ENCODE measurements around the gene CLDND2.

CLDND2 gene

DNA sequence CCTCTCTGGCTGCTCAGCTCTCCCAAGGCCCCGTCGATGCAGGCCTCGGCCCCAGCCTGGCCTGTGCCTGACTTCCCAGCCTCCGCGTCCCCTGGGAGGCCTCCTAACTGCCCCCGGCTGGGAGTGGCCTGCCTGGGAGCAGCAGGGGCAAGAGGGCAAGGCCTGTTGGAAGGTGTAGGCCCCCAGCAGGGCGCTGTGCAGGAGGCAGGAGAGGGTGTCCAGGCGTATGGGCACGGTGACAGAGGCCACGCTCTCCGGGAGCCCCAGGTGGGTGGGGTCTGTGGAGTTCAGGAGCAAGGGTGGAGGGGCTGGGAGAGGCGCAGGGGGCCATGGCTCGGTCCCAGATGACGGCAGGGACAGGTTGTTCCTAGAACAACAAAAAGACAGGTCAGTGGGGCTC is 20.3 kb upstream of the CLDND2 start:
- Histone ChIP-seq H3K4me3 (replicated peaks; ENCODE audit: insufficient read depth, low read length) (no peak overlapping the region), H3K27me3 (ENCODE audit: insufficient read depth, poor library complexity, severe bottlenecking) (no peaks in the 10 kb centered on the region), H3K27ac (replicated peaks) (no peak overlapping the region)
- no peak for DNase-seq (ENCODE audit: low read depth in 1 of 2, low spot score in 1 of 2)
- TF ChIP-seq SPI1 (IDR thresholded peaks at IDR 0.05; ENCODE audit: borderline replicate concordance, low read depth) (no peak), GABPA (IDR thresholded peaks at IDR 0.05; ENCODE audit: low read depth) (no peak), POLR2AphosphoS5 (IDR thresholded peaks at IDR 0.05; ENCODE audit: low read depth) (no peak)
- TF ChIP-seq, protein P1, sequence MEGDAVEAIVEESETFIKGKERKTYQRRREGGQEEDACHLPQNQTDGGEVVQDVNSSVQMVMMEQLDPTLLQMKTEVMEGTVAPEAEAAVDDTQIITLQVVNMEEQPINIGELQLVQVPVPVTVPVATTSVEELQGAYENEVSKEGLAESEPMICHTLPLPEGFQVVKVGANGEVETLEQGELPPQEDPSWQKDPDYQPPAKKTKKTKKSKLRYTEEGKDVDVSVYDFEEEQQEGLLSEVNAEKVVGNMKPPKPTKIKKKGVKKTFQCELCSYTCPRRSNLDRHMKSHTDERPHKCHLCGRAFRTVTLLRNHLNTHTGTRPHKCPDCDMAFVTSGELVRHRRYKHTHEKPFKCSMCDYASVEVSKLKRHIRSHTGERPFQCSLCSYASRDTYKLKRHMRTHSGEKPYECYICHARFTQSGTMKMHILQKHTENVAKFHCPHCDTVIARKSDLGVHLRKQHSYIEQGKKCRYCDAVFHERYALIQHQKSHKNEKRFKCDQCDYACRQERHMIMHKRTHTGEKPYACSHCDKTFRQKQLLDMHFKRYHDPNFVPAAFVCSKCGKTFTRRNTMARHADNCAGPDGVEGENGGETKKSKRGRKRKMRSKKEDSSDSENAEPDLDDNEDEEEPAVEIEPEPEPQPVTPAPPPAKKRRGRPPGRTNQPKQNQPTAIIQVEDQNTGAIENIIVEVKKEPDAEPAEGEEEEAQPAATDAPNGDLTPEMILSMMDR (IDR thresholded peaks at IDR 0.05; ENCODE audit: insufficient read depth, low read length) = no peak
- TF ChIP-seq, protein P2, sequence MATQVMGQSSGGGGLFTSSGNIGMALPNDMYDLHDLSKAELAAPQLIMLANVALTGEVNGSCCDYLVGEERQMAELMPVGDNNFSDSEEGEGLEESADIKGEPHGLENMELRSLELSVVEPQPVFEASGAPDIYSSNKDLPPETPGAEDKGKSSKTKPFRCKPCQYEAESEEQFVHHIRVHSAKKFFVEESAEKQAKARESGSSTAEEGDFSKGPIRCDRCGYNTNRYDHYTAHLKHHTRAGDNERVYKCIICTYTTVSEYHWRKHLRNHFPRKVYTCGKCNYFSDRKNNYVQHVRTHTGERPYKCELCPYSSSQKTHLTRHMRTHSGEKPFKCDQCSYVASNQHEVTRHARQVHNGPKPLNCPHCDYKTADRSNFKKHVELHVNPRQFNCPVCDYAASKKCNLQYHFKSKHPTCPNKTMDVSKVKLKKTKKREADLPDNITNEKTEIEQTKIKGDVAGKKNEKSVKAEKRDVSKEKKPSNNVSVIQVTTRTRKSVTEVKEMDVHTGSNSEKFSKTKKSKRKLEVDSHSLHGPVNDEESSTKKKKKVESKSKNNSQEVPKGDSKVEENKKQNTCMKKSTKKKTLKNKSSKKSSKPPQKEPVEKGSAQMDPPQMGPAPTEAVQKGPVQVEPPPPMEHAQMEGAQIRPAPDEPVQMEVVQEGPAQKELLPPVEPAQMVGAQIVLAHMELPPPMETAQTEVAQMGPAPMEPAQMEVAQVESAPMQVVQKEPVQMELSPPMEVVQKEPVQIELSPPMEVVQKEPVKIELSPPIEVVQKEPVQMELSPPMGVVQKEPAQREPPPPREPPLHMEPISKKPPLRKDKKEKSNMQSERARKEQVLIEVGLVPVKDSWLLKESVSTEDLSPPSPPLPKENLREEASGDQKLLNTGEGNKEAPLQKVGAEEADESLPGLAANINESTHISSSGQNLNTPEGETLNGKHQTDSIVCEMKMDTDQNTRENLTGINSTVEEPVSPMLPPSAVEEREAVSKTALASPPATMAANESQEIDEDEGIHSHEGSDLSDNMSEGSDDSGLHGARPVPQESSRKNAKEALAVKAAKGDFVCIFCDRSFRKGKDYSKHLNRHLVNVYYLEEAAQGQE (IDR thresholded peaks at IDR 0.05; ENCODE audit: insufficient replicate concordance, low read depth) = no peak

DNA sequence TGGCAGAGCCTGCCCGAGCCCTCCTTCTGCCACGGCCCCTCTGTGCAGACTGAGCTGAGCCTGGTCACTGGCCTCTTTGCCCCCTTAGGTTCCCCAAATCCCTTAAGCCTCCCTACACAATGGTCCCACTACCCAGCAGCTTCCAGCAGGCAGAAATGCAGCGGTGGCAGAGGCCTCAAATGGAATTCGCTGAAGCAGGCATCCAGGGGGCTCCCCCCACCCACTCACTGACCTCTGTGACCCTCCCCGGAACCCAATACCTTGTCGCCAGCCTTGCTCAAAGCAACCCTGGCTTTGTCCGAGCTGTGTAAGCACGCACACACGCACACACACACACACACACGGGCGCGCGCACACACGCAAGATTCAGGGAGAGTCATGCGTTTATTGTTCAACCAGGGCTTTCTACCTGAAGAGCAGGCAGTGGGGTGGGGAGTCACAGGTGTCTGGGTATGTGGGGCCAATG is 19.2 kb upstream of the CLDND2 start, which contains the start of gene LIM2:
Gene LIM2 (minus strand): TSS at position 51 of the 466 bp plus-strand sequence. CDS start 531 bp downstream, outside the sequence.
- DNase-seq (ENCODE audit: low read depth in 1 of 2, low spot score in 1 of 2) = no peak
- Histone ChIP-seq H3K27ac (replicated peaks) (no peak within 1 kb of the TSS), H3K27me3 (ENCODE audit: insufficient read depth, poor library complexity, severe bottlenecking) (no peaks in the 10 kb centered on the region), H3K4me3 (replicated peaks; ENCODE audit: insufficient read depth, low read length) (no peak within 1 kb of the TSS)
- no peak for TF ChIP-seq GABPA (IDR thresholded peaks at IDR 0.05; ENCODE audit: low read depth)
- TF ChIP-seq, protein P1 (IDR thresholded peaks at IDR 0.05; ENCODE audit: insufficient read depth, low read length) = no peak
- TF ChIP-seq POLR2AphosphoS5 (IDR thresholded peaks at IDR 0.05; ENCODE audit: low read depth) = no peak
- TF ChIP-seq, protein P2 (IDR thresholded peaks at IDR 0.05; ENCODE audit: insufficient replicate concordance, low read depth) = no peak
- TF ChIP-seq SPI1 (IDR thresholded peaks at IDR 0.05; ENCODE audit: borderline replicate concordance, low read depth) = no peak

DNA sequence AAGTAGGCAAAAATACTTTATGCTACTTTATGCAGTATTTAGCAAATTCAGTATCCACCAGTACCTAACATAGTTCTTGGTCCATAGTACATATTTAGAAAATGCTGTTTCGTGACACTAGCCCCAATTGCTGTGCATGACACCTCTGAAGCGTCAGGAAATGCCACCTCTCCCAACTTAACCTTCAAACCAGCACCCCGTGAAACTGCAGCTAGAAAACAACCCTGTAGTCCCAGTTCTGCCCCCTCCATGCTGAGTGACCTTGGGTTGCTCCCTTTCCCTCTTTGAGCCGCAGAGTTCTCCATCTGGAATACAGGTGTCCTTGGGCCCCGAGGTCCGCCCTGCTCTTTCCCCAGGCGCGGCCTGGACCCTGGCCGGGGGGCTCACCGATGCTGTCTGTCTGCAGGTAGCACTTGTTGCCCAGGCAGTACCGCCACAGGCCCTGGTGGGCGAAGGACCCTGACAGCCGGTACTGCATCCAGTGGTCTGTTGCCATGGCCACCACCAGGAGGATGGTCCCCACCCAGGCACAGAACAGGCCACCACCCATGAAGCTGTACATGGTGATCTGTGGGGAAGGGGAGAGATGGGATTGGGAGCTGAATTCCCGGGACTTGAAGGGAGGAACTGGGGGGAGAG is 18.2 kb upstream of the CLDND2 start:
- TF ChIP-seq SPI1 (IDR thresholded peaks at IDR 0.05; ENCODE audit: borderline replicate concordance, low read depth) (no peak), POLR2AphosphoS5 (IDR thresholded peaks at IDR 0.05; ENCODE audit: low read depth) (no peak), GABPA (IDR thresholded peaks at IDR 0.05; ENCODE audit: low read depth) (no peak)
- TF ChIP-seq, protein P1 (IDR thresholded peaks at IDR 0.05; ENCODE audit: insufficient read depth, low read length) = no peak
- TF ChIP-seq, protein P2 (IDR thresholded peaks at IDR 0.05; ENCODE audit: insufficient replicate concordance, low read depth) = no peak
- no peaks in the 10 kb centered on the region for H3K27me3 ChIP-seq (ENCODE audit: insufficient read depth, poor library complexity, severe bottlenecking)
- no peak overlapping the region for H3K4me3 ChIP-seq (replicated peaks; ENCODE audit: insufficient read depth, low read length)
- no peak overlapping the region for H3K27ac ChIP-seq (replicated peaks)
- no peak for DNase-seq (ENCODE audit: low read depth in 1 of 2, low spot score in 1 of 2)
